HepG2 (cell line): Measurements from ENCODE around the gene PDE3B. TPM values are rescaled to one million over a fixed set of nuclear protein-coding genes. Genes with fewer than 3 reads are reported as not detected.
A peak's percentile ranks its signal among the peaks of the same experiment; 100 is the strongest.

ENCODE experiments used
- AHR ChIP-seq: IDR thresholded peaks from 2 replicates; pipeline ENCODE4 v1.6.1; 2018; ENCODE audit warnings: missing genetic modification reagents, missing compliant biosample characterization
- ELF3 ChIP-seq: IDR thresholded peaks from 2 replicates; pipeline ENCODE4 v1.6.1; 2016; ENCODE audit warnings: missing genetic modification reagents, missing compliant biosample characterization
- IRX3 ChIP-seq: sonication (generic); formaldehyde crosslinking; IDR thresholded peaks from 2 replicates; pipeline ENCODE4 v1.8.1; 2023; ENCODE audit warnings: mild to moderate bottlenecking, low read depth, missing genetic modification reagents, borderline replicate concordance
- MED13 ChIP-seq: sonication (generic); formaldehyde crosslinking; IDR thresholded peaks from 2 replicates; pipeline ENCODE4 v1.5.0; 2020; ENCODE audit warnings: missing genetic modification reagents
- MXI1 ChIP-seq: IDR thresholded peaks from 3 replicates; pipeline ENCODE4 v1.6.1; 2012; ENCODE audit warnings: low read depth, low read length, inconsistent platforms, borderline replicate concordance
- SALL1 ChIP-seq: sonication (generic); formaldehyde crosslinking; IDR thresholded peaks from 2 replicates; pipeline ENCODE4 v1.8.0; 2022; ENCODE audit warnings: mild to moderate bottlenecking, missing genetic modification reagents
- SALL2 ChIP-seq: sonication (generic); formaldehyde crosslinking; IDR thresholded peaks from 2 replicates; pipeline ENCODE4 v1.8.1; 2023; ENCODE audit warnings: mild to moderate bottlenecking, missing genetic modification reagents, inconsistent platforms
- TARDBP ChIP-seq: sonication (generic); formaldehyde crosslinking; IDR thresholded peaks from 2 replicates; pipeline ENCODE4 v1.8.0; 2022; ENCODE audit warnings: mild to moderate bottlenecking, missing genetic modification reagents
- YY1 ChIP-seq: IDR thresholded peaks from 2 replicates; pipeline ENCODE4 v1.6.1; 2011; ENCODE audit warnings: low read length, low read depth, moderate library complexity, mild to moderate bottlenecking; ENCODE audit not compliant: insufficient read depth, insufficient replicate concordance
- ZBTB42 ChIP-seq: sonication (generic); formaldehyde crosslinking; IDR thresholded peaks from 2 replicates; pipeline ENCODE4 v1.5.0; 2020; ENCODE audit warnings: mild to moderate bottlenecking, missing genetic modification reagents
- ZFYVE20 ChIP-seq: sonication (generic); formaldehyde crosslinking; IDR thresholded peaks from 2 replicates; pipeline ENCODE4 v1.8.0; 2023; ENCODE audit warnings: low read depth, mild to moderate bottlenecking, moderate library complexity, missing genetic modification reagents, borderline replicate concordance
- ZNF430 ChIP-seq: sonication (generic); formaldehyde crosslinking; IDR thresholded peaks from 2 replicates; pipeline ENCODE4 v1.9.0; 2021; ENCODE audit warnings: mild to moderate bottlenecking, missing genetic modification reagents
- ZNF44 ChIP-seq: sonication (generic); formaldehyde crosslinking; IDR thresholded peaks from 2 replicates; pipeline ENCODE4 v1.5.1; 2020; ENCODE audit warnings: mild to moderate bottlenecking, missing genetic modification reagents
- ZNF616 ChIP-seq: sonication (generic); formaldehyde crosslinking; IDR thresholded peaks from 2 replicates; pipeline ENCODE4 v1.5.0; 2020; ENCODE audit warnings: low read depth, mild to moderate bottlenecking, missing genetic modification reagents
- ZNF652 ChIP-seq: IDR thresholded peaks from 2 replicates; pipeline ENCODE4 v1.6.1; 2016; ENCODE audit warnings: low read depth, borderline replicate concordance
- ZNF839 ChIP-seq: sonication (generic); formaldehyde crosslinking; IDR thresholded peaks from 2 replicates; pipeline ENCODE4 v1.4.0; 2020; ENCODE audit warnings: missing genetic modification reagents, mild to moderate bottlenecking, borderline replicate concordance
- ZNF878 ChIP-seq: sonication (generic); formaldehyde crosslinking; IDR thresholded peaks from 2 replicates; pipeline ENCODE4 v1.8.1; 2023; ENCODE audit warnings: mild to moderate bottlenecking, missing genetic modification reagents, moderate library complexity
- polyA plus RNA-seq, 8 experiments: library from polyadenylated mRNA; depleted of rRNA in 3 of 8; stranded (reverse) in 7 of 8; unstranded in 1 of 8; fragments of >200 nt; fragmentation: Illumina TruSeq in 4 of 8; extraction: Trizol in 4 of 8; gene quantifications; 2 replicates each; pipeline versions ENCODE4 v1.2.1 to v1.2.3, GENCODE V29; 2011 to 2016; ENCODE audit warnings: low read depth in 4 of 8, missing spikeins in 1 of 8, mixed read lengths in 1 of 8; ENCODE audit not compliant: insufficient read depth in 1 of 8
- total RNA-seq, 5 experiments: library from RNA; depleted of rRNA; stranded (reverse); fragments of >200 nt; fragmentation: Illumina TruSeq; extraction: Trizol; gene quantifications; 2 replicates each; pipeline ENCODE4 v1.2.3, GENCODE V29; 2016; ENCODE audit warnings: low read depth in 1 of 5
- TF ChIP-seq, protein P1 (sequence below): sonication (generic); formaldehyde crosslinking; conservative IDR thresholded peaks from 2 replicates; pipeline ENCODE4 v1.8.1; 2023; ENCODE audit warnings: missing genetic modification reagents
- TF ChIP-seq, protein P2 (sequence below): sonication (generic); formaldehyde crosslinking; IDR thresholded peaks from 2 replicates; pipeline ENCODE4 v1.5.0; 2020; ENCODE audit warnings: mild to moderate bottlenecking, low read depth, missing genetic modification reagents, borderline replicate concordance
- TF ChIP-seq, protein P3 (sequence below): sonication (generic); formaldehyde crosslinking; IDR thresholded peaks from 2 replicates; pipeline ENCODE4 v1.5.1; 2020; ENCODE audit warnings: missing genetic modification reagents, mild to moderate bottlenecking, borderline replicate concordance
- TF ChIP-seq, protein P4 (sequence below): sonication (generic); formaldehyde crosslinking; IDR thresholded peaks from 2 replicates; pipeline ENCODE4 v1.8.0; 2022; ENCODE audit warnings: missing genetic modification reagents, low read depth, mild to moderate bottlenecking, borderline replicate concordance
- TF ChIP-seq, protein P5 (sequence below): IDR thresholded peaks from 2 replicates; pipeline ENCODE4 v1.6.1; 2016; ENCODE audit warnings: low read depth, borderline replicate concordance

The PDE3B gene
- total and polyA plus RNA-seq, 2 of the 13 experiments (the other 11 are each of a cell fraction or from before 2014, with no cell fraction given) = 14.1 to 26.5 TPM

DNA sequence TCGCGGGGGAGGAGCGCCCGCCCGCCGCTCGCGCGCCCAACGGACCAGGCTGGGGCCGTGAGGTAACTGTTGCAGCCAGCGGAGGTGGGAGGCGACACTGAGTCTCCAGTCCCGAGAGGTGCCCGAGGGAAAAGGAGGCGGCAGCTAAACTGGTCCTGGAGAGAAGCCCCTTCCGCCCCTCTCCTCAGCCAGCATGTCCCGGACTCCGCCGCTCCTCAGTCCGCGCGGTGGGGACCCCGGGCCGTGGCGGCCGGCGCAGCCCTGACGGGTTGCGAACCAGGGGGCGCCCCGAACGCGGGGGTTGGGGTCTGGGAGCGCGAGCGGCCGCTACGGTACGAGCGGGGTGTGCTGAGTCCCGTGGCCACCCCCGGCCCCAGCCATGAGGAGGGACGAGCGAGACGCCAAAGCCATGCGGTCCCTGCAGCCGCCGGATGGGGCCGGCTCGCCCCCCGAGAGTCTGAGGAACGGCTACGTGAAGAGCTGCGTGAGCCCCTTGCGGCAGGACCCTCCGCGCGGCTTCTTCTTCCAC is at the start of gene PDE3B (continued):
- TF ChIP-seq, protein P1, sequence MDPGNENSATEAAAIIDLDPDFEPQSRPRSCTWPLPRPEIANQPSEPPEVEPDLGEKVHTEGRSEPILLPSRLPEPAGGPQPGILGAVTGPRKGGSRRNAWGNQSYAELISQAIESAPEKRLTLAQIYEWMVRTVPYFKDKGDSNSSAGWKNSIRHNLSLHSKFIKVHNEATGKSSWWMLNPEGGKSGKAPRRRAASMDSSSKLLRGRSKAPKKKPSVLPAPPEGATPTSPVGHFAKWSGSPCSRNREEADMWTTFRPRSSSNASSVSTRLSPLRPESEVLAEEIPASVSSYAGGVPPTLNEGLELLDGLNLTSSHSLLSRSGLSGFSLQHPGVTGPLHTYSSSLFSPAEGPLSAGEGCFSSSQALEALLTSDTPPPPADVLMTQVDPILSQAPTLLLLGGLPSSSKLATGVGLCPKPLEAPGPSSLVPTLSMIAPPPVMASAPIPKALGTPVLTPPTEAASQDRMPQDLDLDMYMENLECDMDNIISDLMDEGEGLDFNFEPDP (CRISPR knock-in tag) = peak; percentile 83; the same call in 1 of the 2 replicates
- TF ChIP-seq ZNF616 (CRISPR knock-in tag) = peak; percentile 56
- TF ChIP-seq MED13 (CRISPR knock-in tag) = peak; percentile 37; the same call in 1 of the 2 replicates
- no peak for TF ChIP-seq ZNF839
- 0 out of 3 replicates have a peak, but pooled peaks have one; percentile 28 for TF ChIP-seq MXI1
- TF ChIP-seq YY1 = peak; percentile 25
- TF ChIP-seq SALL2 (CRISPR knock-in tag) = peak; percentile 73
- TF ChIP-seq IRX3 = no peak
- TF ChIP-seq ELF3 = peak; percentile 22; the same call in 1 of the 2 replicates
- TF ChIP-seq, protein P2, sequence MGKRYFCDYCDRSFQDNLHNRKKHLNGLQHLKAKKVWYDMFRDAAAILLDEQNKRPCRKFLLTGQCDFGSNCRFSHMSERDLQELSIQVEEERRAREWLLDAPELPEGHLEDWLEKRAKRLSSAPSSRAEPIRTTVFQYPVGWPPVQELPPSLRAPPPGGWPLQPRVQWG = no peak
- TF ChIP-seq, protein P3, sequence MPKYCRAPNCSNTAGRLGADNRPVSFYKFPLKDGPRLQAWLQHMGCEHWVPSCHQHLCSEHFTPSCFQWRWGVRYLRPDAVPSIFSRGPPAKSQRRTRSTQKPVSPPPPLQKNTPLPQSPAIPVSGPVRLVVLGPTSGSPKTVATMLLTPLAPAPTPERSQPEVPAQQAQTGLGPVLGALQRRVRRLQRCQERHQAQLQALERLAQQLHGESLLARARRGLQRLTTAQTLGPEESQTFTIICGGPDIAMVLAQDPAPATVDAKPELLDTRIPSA = no peak; the same call in 1 of the 2 replicates
- 0 out of 2 replicates have a peak, but pooled peaks have one; percentile 4 for TF ChIP-seq AHR (CRISPR knock-in tag)
- TF ChIP-seq SALL1 (CRISPR knock-in tag) = peak; percentile 9; the same call in 1 of the 2 replicates
- TF ChIP-seq, protein P4, sequence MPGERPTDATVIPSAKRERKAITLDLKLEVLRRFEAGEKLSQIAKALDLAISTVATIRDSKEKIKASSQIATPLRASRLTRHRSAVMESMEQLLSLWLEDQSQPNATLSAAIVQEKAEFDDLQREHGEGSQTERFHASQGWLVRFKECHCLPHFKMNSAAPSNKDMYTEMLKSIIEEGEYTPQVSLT (CRISPR knock-in tag) = peak; percentile 30; the same call in 1 of the 2 replicates
- peak; percentile 16; the same call in 1 of the 2 replicates for TF ChIP-seq TARDBP (CRISPR knock-in tag)
- TF ChIP-seq ZNF430 (CRISPR knock-in tag) = peak; percentile 59; the same call in 1 of the 2 replicates
- peak; percentile 79; the same call in 1 of the 2 replicates for TF ChIP-seq ZNF878 (CRISPR knock-in tag)
- TF ChIP-seq ZNF44 (CRISPR knock-in tag) = no peak
- TF ChIP-seq ZFYVE20 (CRISPR knock-in tag) = 0 out of 2 replicates have a peak, but pooled peaks have one; percentile 11
- TF ChIP-seq ZNF652 (CRISPR knock-in tag) = 0 out of 2 replicates have a peak, but pooled peaks have one; percentile 8
- TF ChIP-seq ZBTB42 (CRISPR knock-in tag) = peak; percentile 70; the same call in 1 of the 2 replicates
- TF ChIP-seq, protein P5, sequence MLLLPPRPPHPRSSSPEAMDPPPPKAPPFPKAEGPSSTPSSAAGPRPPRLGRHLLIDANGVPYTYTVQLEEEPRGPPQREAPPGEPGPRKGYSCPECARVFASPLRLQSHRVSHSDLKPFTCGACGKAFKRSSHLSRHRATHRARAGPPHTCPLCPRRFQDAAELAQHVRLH (CRISPR knock-in tag) = 0 out of 2 replicates have a peak, but pooled peaks have one; percentile 24
